ENCODE measurements around the gene SYNE2.

Gene SYNE2

GRCh38 chr14:63902375-63902976, 49.7 kb downstream of the SYNE2 start:
- no peak for TF ChIP-seq CTCF (conservative IDR thresholded peaks at IDR 0.05; ENCODE audit: low read length)
- no peak for DNase-seq (ENCODE audit: low read depth)
- H3K4me3 ChIP-seq (ENCODE audit: low read length), result no peak overlapping the region

GRCh38 chr14:63904724-63905123, 51.9 kb downstream of the SYNE2 start:
- H3K4me3 ChIP-seq (ENCODE audit: low read length), result no peak overlapping the region
- TF ChIP-seq CTCF (conservative IDR thresholded peaks at IDR 0.05; ENCODE audit: low read length), result no peak
- no peak for DNase-seq (ENCODE audit: low read depth)

GRCh38 chr14:63905370-63905769, 52.6 kb downstream of the SYNE2 start:
- DNase-seq (ENCODE audit: low read depth), result no peak
- no peak for TF ChIP-seq CTCF (conservative IDR thresholded peaks at IDR 0.05; ENCODE audit: low read length)
- H3K4me3 ChIP-seq (ENCODE audit: low read length), result no peak overlapping the region

GRCh38 chr14:63908667-63909264, 56.0 kb downstream of the SYNE2 start:
- peak overlapping the region; percentile 10 for H3K4me3 ChIP-seq (ENCODE audit: low read length)
- TF ChIP-seq CTCF (conservative IDR thresholded peaks at IDR 0.05; ENCODE audit: low read length), result no peak
- no peak for DNase-seq (ENCODE audit: low read depth)

- no peak for DNase-seq (ENCODE audit: low read depth)
- no peak for TF ChIP-seq CTCF (conservative IDR thresholded peaks at IDR 0.05; ENCODE audit: low read length)
- no peak overlapping the region for H3K4me3 ChIP-seq (ENCODE audit: low read length)
These were observed 57.2 kb downstream of the SYNE2 start for GRCh38 chr14:63909984-63910383.

GRCh38 chr14:63910583-63911363, 58.0 kb downstream of the SYNE2 start:
- TF ChIP-seq CTCF (conservative IDR thresholded peaks at IDR 0.05; ENCODE audit: low read length), result no peak
- DNase-seq (ENCODE audit: low read depth), result no peak
- H3K4me3 ChIP-seq (ENCODE audit: low read length), result no peak overlapping the region

- DNase-seq (ENCODE audit: low read depth), result no peak
- TF ChIP-seq CTCF (conservative IDR thresholded peaks at IDR 0.05; ENCODE audit: low read length), result no peak
- H3K4me3 ChIP-seq (ENCODE audit: low read length), result no peak overlapping the region
These were observed 58.6 kb downstream of the SYNE2 start for GRCh38 chr14:63911404-63911803.

All from AG10803 (cell line).